WTC11 (cell line): Measurements from ENCODE around the gene CA7.

Experiments
- CREB1 ChIP-seq: sonication (generic); formaldehyde crosslinking; IDR thresholded peaks from 2 replicates; pipeline ENCODE4 v1.8.0; 2023; ENCODE audit warnings: mild to moderate bottlenecking, missing genetic modification reagents
- JUN ChIP-seq: sonication (generic); formaldehyde crosslinking; IDR thresholded peaks from 2 replicates; pipeline ENCODE4 v1.8.0; 2023; ENCODE audit warnings: mild to moderate bottlenecking, missing genetic modification reagents
- NR1H2 ChIP-seq: sonication (generic); formaldehyde crosslinking; IDR thresholded peaks from 2 replicates; pipeline ENCODE4 v1.9.0; 2021; ENCODE audit warnings: mild to moderate bottlenecking, moderate library complexity, missing genetic modification reagents
- NR3C1 ChIP-seq: sonication (generic); formaldehyde crosslinking; conservative IDR thresholded peaks from 2 replicates; pipeline ENCODE4 v1.8.1; 2023; ENCODE audit warnings: low read depth, mild to moderate bottlenecking, missing genetic modification reagents
- TCF7 ChIP-seq: sonication (generic); formaldehyde crosslinking; IDR thresholded peaks from 2 replicates; pipeline ENCODE4 v1.8.0; 2022; ENCODE audit warnings: mild to moderate bottlenecking, low read depth, missing genetic modification reagents, moderate library complexity
- ZNF121 ChIP-seq: sonication (generic); formaldehyde crosslinking; IDR thresholded peaks from 2 replicates; pipeline ENCODE4 v1.8.0; 2023; ENCODE audit warnings: missing genetic modification reagents
- TF ChIP-seq, protein P1 (sequence below): fragments of 200-600 bp; IDR thresholded peaks from 2 replicates; pipeline ENCODE4 v1.8.0; 2022; ENCODE audit warnings: antibody characterized with exemption
- TF ChIP-seq, protein P2 (sequence below): sonication (generic); formaldehyde crosslinking; IDR thresholded peaks from 2 replicates; pipeline ENCODE4 v1.8.1; 2022; ENCODE audit warnings: low read depth, mild to moderate bottlenecking, moderate library complexity, missing genetic modification reagents, borderline replicate concordance
- TF ChIP-seq, protein P3 (sequence below): sonication (generic); formaldehyde crosslinking; IDR thresholded peaks from 2 replicates; pipeline ENCODE4 v1.8.1; 2023; ENCODE audit warnings: mild to moderate bottlenecking, missing genetic modification reagents, moderate library complexity
- TF ChIP-seq, protein P4 (sequence below): sonication (generic); formaldehyde crosslinking; IDR thresholded peaks from 2 replicates; pipeline ENCODE4 v1.8.1; 2023; ENCODE audit warnings: mild to moderate bottlenecking, moderate library complexity, missing genetic modification reagents

DNA sequence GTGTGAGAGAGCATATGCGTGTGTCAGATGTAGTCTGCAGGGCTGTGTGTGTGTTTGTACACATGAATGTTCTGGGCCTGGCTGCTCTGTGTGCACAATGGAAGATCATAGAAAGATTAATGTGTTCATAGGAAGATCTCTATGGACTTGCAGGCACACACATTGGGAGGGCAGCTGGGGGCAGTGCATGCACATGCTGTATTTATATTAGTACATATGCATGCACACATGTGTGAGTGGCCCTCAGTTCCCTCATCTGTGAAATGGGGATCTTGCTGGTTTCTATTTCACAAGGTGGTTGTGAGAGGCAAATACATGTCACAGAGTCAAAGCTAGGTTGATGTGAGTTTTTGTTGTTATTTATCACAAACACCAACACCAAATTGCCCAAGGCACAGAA, 2.1 kb downstream of the CA7 start:
- TF ChIP-seq CREB1 (CRISPR knock-in tag) (no peak), TCF7 (CRISPR knock-in tag) (no peak), NR1H2 (no peak), NR3C1 (no peak), ZNF121 (CRISPR knock-in tag) (no peak), JUN (CRISPR knock-in tag) (no peak)
- TF ChIP-seq, protein P1, sequence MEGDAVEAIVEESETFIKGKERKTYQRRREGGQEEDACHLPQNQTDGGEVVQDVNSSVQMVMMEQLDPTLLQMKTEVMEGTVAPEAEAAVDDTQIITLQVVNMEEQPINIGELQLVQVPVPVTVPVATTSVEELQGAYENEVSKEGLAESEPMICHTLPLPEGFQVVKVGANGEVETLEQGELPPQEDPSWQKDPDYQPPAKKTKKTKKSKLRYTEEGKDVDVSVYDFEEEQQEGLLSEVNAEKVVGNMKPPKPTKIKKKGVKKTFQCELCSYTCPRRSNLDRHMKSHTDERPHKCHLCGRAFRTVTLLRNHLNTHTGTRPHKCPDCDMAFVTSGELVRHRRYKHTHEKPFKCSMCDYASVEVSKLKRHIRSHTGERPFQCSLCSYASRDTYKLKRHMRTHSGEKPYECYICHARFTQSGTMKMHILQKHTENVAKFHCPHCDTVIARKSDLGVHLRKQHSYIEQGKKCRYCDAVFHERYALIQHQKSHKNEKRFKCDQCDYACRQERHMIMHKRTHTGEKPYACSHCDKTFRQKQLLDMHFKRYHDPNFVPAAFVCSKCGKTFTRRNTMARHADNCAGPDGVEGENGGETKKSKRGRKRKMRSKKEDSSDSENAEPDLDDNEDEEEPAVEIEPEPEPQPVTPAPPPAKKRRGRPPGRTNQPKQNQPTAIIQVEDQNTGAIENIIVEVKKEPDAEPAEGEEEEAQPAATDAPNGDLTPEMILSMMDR: no peak
- TF ChIP-seq, protein P2, sequence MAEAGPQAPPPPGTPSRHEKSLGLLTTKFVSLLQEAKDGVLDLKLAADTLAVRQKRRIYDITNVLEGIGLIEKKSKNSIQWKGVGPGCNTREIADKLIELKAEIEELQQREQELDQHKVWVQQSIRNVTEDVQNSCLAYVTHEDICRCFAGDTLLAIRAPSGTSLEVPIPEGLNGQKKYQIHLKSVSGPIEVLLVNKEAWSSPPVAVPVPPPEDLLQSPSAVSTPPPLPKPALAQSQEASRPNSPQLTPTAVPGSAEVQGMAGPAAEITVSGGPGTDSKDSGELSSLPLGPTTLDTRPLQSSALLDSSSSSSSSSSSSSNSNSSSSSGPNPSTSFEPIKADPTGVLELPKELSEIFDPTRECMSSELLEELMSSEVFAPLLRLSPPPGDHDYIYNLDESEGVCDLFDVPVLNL: no peak
- TF ChIP-seq, protein P3, sequence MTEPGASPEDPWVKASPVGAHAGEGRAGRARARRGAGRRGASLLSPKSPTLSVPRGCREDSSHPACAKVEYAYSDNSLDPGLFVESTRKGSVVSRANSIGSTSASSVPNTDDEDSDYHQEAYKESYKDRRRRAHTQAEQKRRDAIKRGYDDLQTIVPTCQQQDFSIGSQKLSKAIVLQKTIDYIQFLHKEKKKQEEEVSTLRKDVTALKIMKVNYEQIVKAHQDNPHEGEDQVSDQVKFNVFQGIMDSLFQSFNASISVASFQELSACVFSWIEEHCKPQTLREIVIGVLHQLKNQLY: no peak
- TF ChIP-seq, protein P4, sequence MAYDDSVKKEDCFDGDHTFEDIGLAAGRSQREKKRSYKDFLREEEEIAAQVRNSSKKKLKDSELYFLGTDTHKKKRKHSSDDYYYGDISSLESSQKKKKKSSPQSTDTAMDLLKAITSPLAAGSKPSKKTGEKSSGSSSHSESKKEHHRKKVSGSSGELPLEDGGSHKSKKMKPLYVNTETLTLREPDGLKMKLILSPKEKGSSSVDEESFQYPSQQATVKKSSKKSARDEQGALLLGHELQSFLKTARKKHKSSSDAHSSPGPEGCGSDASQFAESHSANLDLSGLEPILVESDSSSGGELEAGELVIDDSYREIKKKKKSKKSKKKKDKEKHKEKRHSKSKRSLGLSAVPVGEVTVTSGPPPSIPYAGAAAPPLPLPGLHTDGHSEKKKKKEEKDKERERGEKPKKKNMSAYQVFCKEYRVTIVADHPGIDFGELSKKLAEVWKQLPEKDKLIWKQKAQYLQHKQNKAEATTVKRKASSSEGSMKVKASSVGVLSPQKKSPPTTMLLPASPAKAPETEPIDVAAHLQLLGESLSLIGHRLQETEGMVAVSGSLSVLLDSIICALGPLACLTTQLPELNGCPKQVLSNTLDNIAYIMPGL (CRISPR knock-in tag): no peak
